HepG2 (cell line): ENCODE data around the gene NGEF. TPM values are rescaled to one million over a fixed set of nuclear protein-coding genes. Genes with fewer than 3 reads are reported as not detected.
"Not testable (repeated sequence)": the region's sequence is repeated elsewhere in the genome, so short reads cannot be mapped to it uniquely, and the experiment has no call there.

Source experiments
- ATAC-seq: fragments of 200-7000 bp; cut with Tn5 transposase; 3 replicates; pipeline ENCODE4 v1.9.1; 2020; ENCODE audit warnings: mild to moderate bottlenecking, moderate library complexity
- BruUV-seq: library from RNA; stranded (reverse); fragments of 400-500 nt; replicated peaks from 2 replicates; lab custom pipeline; 2021; lab: Mats Ljungman, UMichigan
- CTCF ChIA-PET: fragments of 300-600 bp; formaldehyde crosslinking; extraction: SDS; loops from one replicate; lab custom pipeline; 2021; ENCODE audit warnings: low total read pairs, inconsistent platforms, low intra/inter-chr PET ratio; lab: Yijun Ruan, JAX
- POLR2A ChIA-PET: fragments of 350-600 bp; sonication (Branson Sonifier 250); formaldehyde crosslinking; loops from one replicate; lab custom pipeline; 2020; ENCODE audit warnings: antibody characterized with exemption, inconsistent platforms; lab: Yijun Ruan, JAX
- DNase-seq: peaks from one replicate; pipeline ENCODE4 v3.0.0-alpha.2; 2015; ENCODE audit warnings: low spot score
- FAIRE-seq: peaks from 3 replicates; lab custom pipeline; 2011; peaks lifted over from hg19 to GRCh38; lab: Jason Lieb, UNC
- H2AFZ ChIP-seq: one replicate; pipeline ENCODE4 v1.6.1; 2011; ENCODE audit warnings: low read length, inconsistent platforms
- H3K27ac ChIP-seq: fragments of 300-600 bp; 3 replicates; pipeline ENCODE4 v1.8.0; 2011; ENCODE audit warnings: mixed run types, mild to moderate bottlenecking, mixed read lengths, low read length, inconsistent platforms; ENCODE audit not compliant: insufficient read depth; ENCODE audit errors: extremely low read length
- H3K27me3 ChIP-seq, 2 experiments: fragments of 200-600 bp in 1 of 2; 2 replicates in 1 of 2; 3 replicates in 1 of 2; pipeline versions ENCODE4 v1.6.0 to v1.8.0; 2011; ENCODE audit warnings: low read length in 2 of 2, mild to moderate bottlenecking in 2 of 2, moderate library complexity in 2 of 2, inconsistent platforms in 1 of 2; ENCODE audit not compliant: insufficient read depth in 2 of 2, control insufficient read depth in 1 of 2
- H3K36me3 ChIP-seq, 2 experiments: fragments of 200-600 bp in 1 of 2; replicated peaks in 1 of 2; 2 replicates in 1 of 2; 3 replicates in 1 of 2; pipeline versions ENCODE4 v1.5.1 to v1.8.0; 2011; ENCODE audit warnings: low read length in 2 of 2, inconsistent platforms in 1 of 2; ENCODE audit not compliant: insufficient read depth in 2 of 2, control insufficient read depth in 1 of 2
- H3K4me1 ChIP-seq: 2 replicates; pipeline ENCODE4 v1.5.1; 2012; ENCODE audit warnings: low read length, inconsistent platforms; ENCODE audit not compliant: insufficient read depth
- H3K4me2 ChIP-seq: 2 replicates; pipeline ENCODE4 v1.6.0; 2011; ENCODE audit warnings: low read depth, low read length, inconsistent platforms
- H3K4me3 ChIP-seq, 3 experiments: fragments of 200-600 bp in 1 of 3; sonication (generic), shearing (Covaris generic) in 1 of 3; replicated peaks in 1 of 3; 2 replicates each; pipeline ENCODE4 v1.5.1; 2011 to 2016; ENCODE audit warnings: low read length in 3 of 3, inconsistent platforms in 2 of 3, low read depth in 2 of 3, mild to moderate bottlenecking in 2 of 3, control low read depth in 1 of 3, mixed read lengths in 1 of 3; ENCODE audit not compliant: insufficient read depth in 1 of 3
- H3K79me2 ChIP-seq: one replicate; pipeline ENCODE4 v1.6.1; 2011; ENCODE audit warnings: low read length, inconsistent platforms; ENCODE audit not compliant: insufficient read depth
- H3K9ac ChIP-seq: 2 replicates; pipeline ENCODE4 v1.6.0; 2011; ENCODE audit warnings: mild to moderate bottlenecking, low read depth, low read length, inconsistent platforms; ENCODE audit not compliant: insufficient read depth
- H3K9me3 ChIP-seq: 2 replicates; pipeline ENCODE4 v1.5.1; 2012; ENCODE audit warnings: mild to moderate bottlenecking, low read length
- H4K20me1 ChIP-seq: 2 replicates; pipeline ENCODE4 v1.6.0; 2011; ENCODE audit warnings: inconsistent platforms, mild to moderate bottlenecking, low read length, moderate library complexity; ENCODE audit not compliant: insufficient read depth
- CREB1 ChIP-seq, 2 experiments: fragments of 450-650 bp in 1 of 2; IDR thresholded peaks; 2 replicates each; pipeline ENCODE4 v1.6.1; 2016 to 2017; ENCODE audit warnings: control low read depth in 1 of 2, mild to moderate bottlenecking in 1 of 2, missing compliant biosample characterization in 1 of 2, missing genetic modification characterization in 1 of 2
- LCORL ChIP-seq, 2 experiments: fragments of 450-650 bp in 1 of 2; sonication (generic) in 1 of 2; formaldehyde crosslinking in 1 of 2; IDR thresholded peaks; 2 replicates each; pipeline versions ENCODE4 v1.5.0 to v1.6.1; 2017 to 2020; ENCODE audit warnings: antibody characterized with exemption in 1 of 2, missing genetic modification reagents in 1 of 2
- MED1 ChIP-seq: sonication (generic); formaldehyde crosslinking; IDR thresholded peaks from 2 replicates; pipeline ENCODE4 v1.4.0; 2020; ENCODE audit warnings: missing genetic modification reagents
- ZFP36 ChIP-seq: fragments of 150-350 bp; IDR thresholded peaks from 2 replicates; pipeline ENCODE4 v1.6.1; 2018; ENCODE audit warnings: borderline replicate concordance, low read length, low read depth; ENCODE audit not compliant: partially characterized antibody
- ZNF543 ChIP-seq: sonication (generic); formaldehyde crosslinking; IDR thresholded peaks from 2 replicates; pipeline ENCODE4 v1.4.0; 2020; ENCODE audit warnings: mild to moderate bottlenecking, missing genetic modification reagents
- WGBS: methylation state at CpG from one replicate; pipeline ENCODE4 v1.1.6; 2017; ENCODE audit warnings: low lambda C conversion rate; 5-methylcytosine and 5-hydroxymethylcytosine counted together
- in situ Hi-C: cut with HindIII; loops from 2 replicates; pipeline ENCODE4 v1.10.0; 2017; ENCODE audit warnings: low pct_unique_long_range_greater_than_20kb; ENCODE audit not compliant: extremely low pct_ligation_motif_present
- intact Hi-C: fragments of 100-400 bp; cut with micrococcal nuclease; formaldehyde crosslinking; loops from one replicate; pipeline ENCODE4 v1.10.0; 2022; ENCODE audit not compliant: unreplicated experiment
- polyA plus RNA-seq, 8 experiments: library from polyadenylated mRNA; depleted of rRNA in 3 of 8; stranded (reverse) in 7 of 8; unstranded in 1 of 8; fragments of >200 nt; fragmentation: Illumina TruSeq in 4 of 8; extraction: Trizol in 4 of 8; gene quantifications; 2 replicates each; pipeline versions ENCODE4 v1.2.1 to v1.2.3, GENCODE V29; 2011 to 2016; ENCODE audit warnings: low read depth in 4 of 8, missing spikeins in 1 of 8, mixed read lengths in 1 of 8; ENCODE audit not compliant: insufficient read depth in 1 of 8
- total RNA-seq, 5 experiments: library from RNA; depleted of rRNA; stranded (reverse); fragments of >200 nt; fragmentation: Illumina TruSeq; extraction: Trizol; gene quantifications; 2 replicates each; pipeline ENCODE4 v1.2.3, GENCODE V29; 2016; ENCODE audit warnings: low read depth in 1 of 5
- TF ChIP-seq, protein P1 (sequence below): sonication (generic); formaldehyde crosslinking; IDR thresholded peaks from 2 replicates; pipeline ENCODE4 v1.4.0; 2020; ENCODE audit warnings: mild to moderate bottlenecking, missing genetic modification reagents

NGEF gene
- total and polyA plus RNA-seq, 2 of the 13 experiments (the other 11 are each of a cell fraction or from before 2014, with no cell fraction given): 14.4 to 36.9 TPM

DNA sequence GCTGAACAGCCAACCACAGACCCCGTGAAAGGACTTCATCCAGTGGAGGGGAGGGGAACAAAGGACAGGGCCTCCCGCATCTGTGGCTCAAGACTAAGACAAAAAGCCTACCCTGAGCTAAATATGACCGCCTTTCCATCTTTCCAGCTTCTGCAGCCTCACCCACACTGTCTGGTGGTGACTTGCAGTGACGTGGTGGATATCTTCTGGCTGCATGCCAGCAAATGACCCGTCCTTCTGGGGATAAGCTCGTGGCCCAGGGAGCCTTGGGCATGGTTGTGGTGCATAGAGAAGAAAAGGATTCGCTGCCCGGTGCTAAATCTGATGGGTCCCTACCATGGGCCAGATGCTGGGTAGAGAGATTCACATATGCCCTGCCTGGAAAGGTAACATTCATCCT is 8.7 kb upstream of the NGEF start:
- Histone ChIP-seq H3K4me2 (no peak overlapping the region), H3K4me1 (no peaks in the 10 kb centered on the region), H3K27me3 (peaks cover 3 to 14% of the 10 kb centered on the region in 2 experiments; a peak in 2 of 5 replicates), H3K79me2 (no peaks in the 10 kb centered on the region), H3K27ac (no peak overlapping the region), H3K36me3 (no peaks in the 10 kb centered on the region), H3K9ac (no peak overlapping the region), H2AFZ (no peak overlapping the region), H4K20me1 (no peaks in the 10 kb centered on the region), H3K4me3 (no peak overlapping the region), H3K9me3 (no peaks in the 10 kb centered on the region)
- intact Hi-C loops: no loop called here
- no peak for ATAC-seq
- FAIRE-seq: no peak
- in situ Hi-C loops: loop anchor here (10.0 kb wide), 1 partner anchor 167 kb away; no protein-coding TSS in a partner anchor
- DNase-seq: no peak
- ChIA-PET POLR2A (interaction anchor here (2.5 kb wide), 1 partner anchor 8 kb away, joined by 12 read pairs; the partner anchor contains the start of gene NGEF), CTCF (no interaction called here)
- TF ChIP-seq ZNF543 (CRISPR knock-in tag) (no peak), LCORL (IDR thresholded peaks at IDR 0.05) (peak; percentile 78; the same call in 1 of the 2 replicates), LCORL (CRISPR knock-in tag; IDR thresholded peaks at IDR 0.05) (no peak), CREB1 (IDR thresholded peaks at IDR 0.05) (0 out of 2 replicates have a peak, but pooled peaks have one; percentile 15), CREB1 (CRISPR knock-in tag; IDR thresholded peaks at IDR 0.05) (no peak)
- 26% methylated on average over 6 of the region's 8 CpGs for WGBS
- no TSS peak for BruUV-seq

DNA sequence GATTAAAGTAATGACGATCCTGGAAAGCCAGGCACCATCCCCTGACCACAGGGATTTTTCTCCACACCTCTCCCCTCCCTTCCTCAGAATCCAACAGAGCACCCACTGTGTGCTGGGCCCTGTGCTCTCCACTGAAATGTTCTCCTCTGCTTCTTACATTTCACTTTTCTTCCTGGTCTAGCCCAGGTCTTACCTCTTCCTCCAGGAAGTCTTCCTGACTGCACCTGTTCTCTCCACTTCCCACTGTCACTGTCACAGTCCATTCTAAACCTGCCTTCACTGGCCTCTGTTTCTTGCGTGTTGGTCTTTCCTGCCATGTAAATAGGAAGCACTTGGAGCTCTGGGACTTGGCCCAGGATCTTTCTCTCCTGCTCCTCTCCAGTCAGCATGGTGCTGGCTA is 7.4 kb upstream of the NGEF start:
- intact Hi-C loops: no loop called here
- DNase-seq: no peak
- no peaks in the 10 kb centered on the region for H3K9me3 ChIP-seq
- H3K79me2 ChIP-seq: no peaks in the 10 kb centered on the region
- in situ Hi-C loops: loop anchor here (10.0 kb wide), 1 partner anchor 166 kb away; no protein-coding TSS in a partner anchor
- no peak overlapping the region for H2AFZ ChIP-seq
- TF ChIP-seq MED1 (CRISPR knock-in tag) (no peak), ZFP36 (peak; percentile 88)
- TF ChIP-seq, protein P1, sequence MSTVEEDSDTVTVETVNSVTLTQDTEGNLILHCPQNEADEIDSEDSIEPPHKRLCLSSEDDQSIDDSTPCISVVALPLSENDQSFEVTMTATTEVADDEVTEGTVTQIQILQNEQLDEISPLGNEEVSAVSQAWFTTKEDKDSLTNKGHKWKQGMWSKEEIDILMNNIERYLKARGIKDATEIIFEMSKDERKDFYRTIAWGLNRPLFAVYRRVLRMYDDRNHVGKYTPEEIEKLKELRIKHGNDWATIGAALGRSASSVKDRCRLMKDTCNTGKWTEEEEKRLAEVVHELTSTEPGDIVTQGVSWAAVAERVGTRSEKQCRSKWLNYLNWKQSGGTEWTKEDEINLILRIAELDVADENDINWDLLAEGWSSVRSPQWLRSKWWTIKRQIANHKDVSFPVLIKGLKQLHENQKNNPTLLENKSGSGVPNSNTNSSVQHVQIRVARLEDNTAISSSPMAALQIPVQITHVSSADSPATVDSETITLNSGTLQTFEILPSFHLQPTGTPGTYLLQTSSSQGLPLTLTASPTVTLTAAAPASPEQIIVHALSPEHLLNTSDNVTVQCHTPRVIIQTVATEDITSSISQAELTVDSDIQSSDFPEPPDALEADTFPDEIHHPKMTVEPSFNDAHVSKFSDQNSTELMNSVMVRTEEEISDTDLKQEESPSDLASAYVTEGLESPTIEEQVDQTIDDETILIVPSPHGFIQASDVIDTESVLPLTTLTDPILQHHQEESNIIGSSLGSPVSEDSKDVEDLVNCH: no peak
- no peaks in the 10 kb centered on the region for H3K4me1 ChIP-seq
- ATAC-seq: no peak
- H3K9ac ChIP-seq: no peak overlapping the region
- no peaks in the 10 kb centered on the region for H3K36me3 ChIP-seq
- no peak overlapping the region for H3K27ac ChIP-seq
- BruUV-seq: no TSS peak
- H3K4me2 ChIP-seq: no peak overlapping the region
- no peak for FAIRE-seq
- H3K27me3 ChIP-seq: peaks cover 3 to 7% of the 10 kb centered on the region in 2 experiments; a peak in 2 of 5 replicates
- POLR2A ChIA-PET: no interaction called here
- 58% methylated on average over 2 of the region's 2 CpGs for WGBS
- no peaks in the 10 kb centered on the region for H4K20me1 ChIP-seq
- no peak overlapping the region for H3K4me3 ChIP-seq
- CTCF ChIA-PET: no interaction called here

DNA sequence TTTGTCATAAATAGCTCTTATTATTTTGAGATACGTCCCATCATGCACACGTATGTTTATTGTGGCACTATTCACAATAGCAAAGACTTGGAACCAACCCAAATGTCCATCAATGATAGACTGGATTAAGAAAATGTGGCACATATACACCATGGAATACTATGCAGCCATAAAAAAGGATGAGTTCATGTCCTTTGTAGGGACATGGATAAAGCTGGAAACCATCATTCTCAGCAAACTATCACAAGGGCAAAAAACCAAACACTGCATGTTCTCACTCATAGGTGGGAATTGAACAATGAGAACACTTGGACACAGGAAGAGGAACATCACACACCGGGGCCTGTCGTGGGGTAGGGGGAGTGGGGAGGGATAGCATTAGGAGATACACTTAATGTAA is 6.6 kb upstream of the NGEF start:
- H3K27me3 ChIP-seq, H3K9ac ChIP-seq, FAIRE-seq, ATAC-seq, H3K4me1 ChIP-seq, H3K4me3 ChIP-seq, H2AFZ ChIP-seq, BruUV-seq, H3K4me2 ChIP-seq, intact Hi-C loops, H4K20me1 ChIP-seq, DNase-seq, H3K9me3 ChIP-seq, H3K27ac ChIP-seq, POLR2A ChIA-PET, H3K36me3 ChIP-seq, H3K79me2 ChIP-seq, CTCF ChIA-PET: not testable (repeated sequence)
- WGBS: 83% methylated on average over 4 of the region's 4 CpGs
- in situ Hi-C loops: loop anchor here (10.0 kb wide), 1 partner anchor 165 kb away; no protein-coding TSS in a partner anchor
